Muscle of leg (tissue), 11 donors: ENCODE data around the gene ZNF654. TPM values are rescaled to one million over a fixed set of nuclear protein-coding genes. Genes with fewer than 3 reads are reported as not detected.
A peak's percentile ranks its signal among the peaks of the same experiment; 100 is the strongest.

Experiments
- DNase-seq: peaks from one replicate; pipeline ENCODE4 v3.0.0; 2013
- H3K27ac ChIP-seq: one replicate; pipeline ENCODE4 v1.5.1; 2013; ENCODE audit warnings: mild to moderate bottlenecking, low read length, control low read depth
- H3K27me3 ChIP-seq: one replicate; pipeline ENCODE4 v1.6.1; 2013; ENCODE audit warnings: low read length; ENCODE audit not compliant: control insufficient read depth, insufficient read depth
- H3K36me3 ChIP-seq: one replicate; pipeline ENCODE4 v1.6.1; 2013; ENCODE audit warnings: low read length; ENCODE audit not compliant: control insufficient read depth, insufficient read depth
- H3K4me1 ChIP-seq: one replicate; pipeline ENCODE4 v1.6.1; 2013; ENCODE audit warnings: low read length; ENCODE audit not compliant: control insufficient read depth, insufficient read depth
- H3K4me3 ChIP-seq: one replicate; pipeline ENCODE4 v1.5.1; 2013; ENCODE audit warnings: low read length, control low read depth
- H3K9me3 ChIP-seq: replicated peaks from 2 replicates; pipeline ENCODE4 v1.6.1; 2013; ENCODE audit warnings: low read depth, low read length; ENCODE audit not compliant: control insufficient read depth
- WGBS: methylation state at CpG from one replicate; pipeline ENCODE4 v1.1.5; 2013; ENCODE audit warnings: missing lambda C conversion rate; ENCODE audit not compliant: insufficient coverage; 5-methylcytosine and 5-hydroxymethylcytosine counted together
- polyA plus RNA-seq, 8 donors: library from polyadenylated mRNA; unstranded; fragments of 120-200 nt; gene quantifications; one replicate each; pipeline versions ENCODE4 v1.2.1 to v1.2.3, GENCODE V29; 2013; ENCODE audit warnings: inconsistent platforms in 1 of 8, low replicate concordance in 1 of 8; ENCODE audit not compliant: insufficient read length in 8 of 8, insufficient read depth in 1 of 8
- total RNA-seq: library from RNA; stranded (reverse); fragments of 120-200 nt; gene quantifications from one replicate; pipeline ENCODE4 v1.2.4, GENCODE V29; 2013

Gene ZNF654
- total and polyA plus RNA-seq, 9 donors: 8.6 to 14.7 (median 10.2) TPM

- WGBS: under 1% methylated on average over 46 of the region's 57 CpGs
- Histone ChIP-seq H3K27ac (peak within 1 kb of the TSS; percentile 97), H3K9me3 (no peaks in the 10 kb centered on the region), H3K36me3 (peaks cover 3% of the 10 kb centered on the region), H3K4me1 (peaks cover 9% of the 10 kb centered on the region), H3K27me3 (no peaks in the 10 kb centered on the region), H3K4me3 (peak within 1 kb of the TSS; percentile 91)
- peak; percentile 98 for DNase-seq
Observed at GRCh38 chr3:88149509-88150362, 90.7 kb downstream of the ZNF654 start, which contains the start of gene C3orf38. Gene C3orf38 (plus strand): TSS chr3:88149959. CDS start chr3:88150053, 94 bp downstream.

GRCh38 chr3:88150371-88150770, 91.3 kb downstream of the ZNF654 start:
- Histone ChIP-seq H3K4me1 (peaks cover 9% of the 10 kb centered on the region), H3K36me3 (peaks cover 6% of the 10 kb centered on the region), H3K27ac (peak overlapping the region; percentile 97), H3K9me3 (no peaks in the 10 kb centered on the region), H3K27me3 (no peaks in the 10 kb centered on the region), H3K4me3 (peak overlapping the region; percentile 91)
- DNase-seq: peak; percentile 64
- no CpG with 5 or more reads among the region's 8 CpGs for WGBS

GRCh38 chr3:88150806-88151205, 91.8 kb downstream of the ZNF654 start:
- Histone ChIP-seq H3K36me3 (peaks cover 6% of the 10 kb centered on the region), H3K4me3 (peak overlapping the region; percentile 91), H3K4me1 (peaks cover 9% of the 10 kb centered on the region), H3K27me3 (no peaks in the 10 kb centered on the region), H3K27ac (peak overlapping the region; percentile 97), H3K9me3 (no peaks in the 10 kb centered on the region)
- WGBS: no CpG with 5 or more reads among the region's 6 CpGs
- DNase-seq: peak; percentile 24

- Histone ChIP-seq H3K4me3 (peak overlapping the region; percentile 91), H3K9me3 (no peaks in the 10 kb centered on the region), H3K27me3 (no peaks in the 10 kb centered on the region), H3K4me1 (peaks cover 9% of the 10 kb centered on the region), H3K36me3 (peaks cover 11% of the 10 kb centered on the region), H3K27ac (no peak overlapping the region)
- no peak for DNase-seq
- no CpG with 5 or more reads among the region's 4 CpGs for WGBS
Observed at GRCh38 chr3:88151358-88151757, 92.3 kb downstream of the ZNF654 start.

GRCh38 chr3:88152841-88153240, 93.8 kb downstream of the ZNF654 start:
- DNase-seq: no peak
- no peak overlapping the region for H3K4me3 ChIP-seq
- peaks cover 9% of the 10 kb centered on the region for H3K4me1 ChIP-seq
- no peaks in the 10 kb centered on the region for H3K9me3 ChIP-seq
- H3K27me3 ChIP-seq: no peaks in the 10 kb centered on the region
- no CpG with 5 or more reads among the region's 2 CpGs for WGBS
- H3K27ac ChIP-seq: no peak overlapping the region
- H3K36me3 ChIP-seq: peaks cover 13% of the 10 kb centered on the region

- no peaks in the 10 kb centered on the region for H3K9me3 ChIP-seq
- H3K4me3 ChIP-seq: no peak overlapping the region
- WGBS: no CpG with 5 or more reads among the region's 2 CpGs
- H3K27ac ChIP-seq: no peak overlapping the region
- H3K27me3 ChIP-seq: no peaks in the 10 kb centered on the region
- no peak for DNase-seq
- no peaks in the 10 kb centered on the region for H3K4me1 ChIP-seq
- H3K36me3 ChIP-seq: peaks cover 2% of the 10 kb centered on the region
Observed at GRCh38 chr3:88166419-88166971, 107.4 kb downstream of the ZNF654 start.

- Histone ChIP-seq H3K4me1 (no peaks in the 10 kb centered on the region), H3K27ac (no peak overlapping the region), H3K36me3 (peaks cover 2% of the 10 kb centered on the region), H3K27me3 (no peaks in the 10 kb centered on the region), H3K4me3 (no peak overlapping the region), H3K9me3 (no peaks in the 10 kb centered on the region)
- no peak for DNase-seq
- 96% methylated on average over 4 of the region's 6 CpGs for WGBS
Observed at GRCh38 chr3:88167173-88167572, 108.1 kb downstream of the ZNF654 start.

- no peak for DNase-seq
- no CpG with 5 or more reads among the region's 2 CpGs for WGBS
- peaks cover 2% of the 10 kb centered on the region for H3K36me3 ChIP-seq
- no peak overlapping the region for H3K27ac ChIP-seq
- no peaks in the 10 kb centered on the region for H3K9me3 ChIP-seq
- H3K4me3 ChIP-seq: no peak overlapping the region
- no peaks in the 10 kb centered on the region for H3K27me3 ChIP-seq
- no peaks in the 10 kb centered on the region for H3K4me1 ChIP-seq
Observed at GRCh38 chr3:88167704-88168103, 108.6 kb downstream of the ZNF654 start.

GRCh38 chr3:88168171-88168570, 109.1 kb downstream of the ZNF654 start:
- WGBS: no CpG with 5 or more reads among the region's 5 CpGs
- Histone ChIP-seq H3K4me3 (no peak overlapping the region), H3K4me1 (no peaks in the 10 kb centered on the region), H3K36me3 (peaks cover 2% of the 10 kb centered on the region), H3K9me3 (no peaks in the 10 kb centered on the region), H3K27ac (no peak overlapping the region), H3K27me3 (no peaks in the 10 kb centered on the region)
- DNase-seq: no peak

- Histone ChIP-seq H3K9me3 (no peaks in the 10 kb centered on the region), H3K36me3 (no peaks in the 10 kb centered on the region), H3K4me1 (no peaks in the 10 kb centered on the region), H3K4me3 (no peak overlapping the region), H3K27ac (no peak overlapping the region), H3K27me3 (no peaks in the 10 kb centered on the region)
- WGBS: 89% methylated on average over 3 of the region's 4 CpGs
- DNase-seq: peak; percentile 57
Observed at GRCh38 chr3:88180398-88180999, 121.4 kb downstream of the ZNF654 start.
